ENCODE data around the gene PITPNM2. TPM values are rescaled to one million over a fixed set of nuclear protein-coding genes. Genes with fewer than 3 reads are reported as not detected.

PITPNM2 gene
- total RNA-seq, 2 donors from 2014 or later = 9.4 to 10.5 TPM

- no peak overlapping the region for H3K4me3 ChIP-seq
- peaks cover 21% of the 10 kb centered on the region for H3K36me3 ChIP-seq
- H3K27ac ChIP-seq = no peak overlapping the region
- H3K27me3 ChIP-seq = no peaks in the 10 kb centered on the region
- H3K9me3 ChIP-seq = no peaks in the 10 kb centered on the region
- TF ChIP-seq CTCF (IDR thresholded peaks at IDR 0.05) = no peak
- no peak for DNase-seq (ENCODE audit: low spot score)
- H3K4me1 ChIP-seq = no peaks in the 10 kb centered on the region
Observed at GRCh38 chr12:123160801-123161487, 10.1 kb upstream of the PITPNM2 start.

GRCh38 chr12:123153906-123154305 lies 3.0 kb upstream of the PITPNM2 start:
- TF ChIP-seq CTCF (IDR thresholded peaks at IDR 0.05) = no peak
- H3K36me3 ChIP-seq = no peaks in the 10 kb centered on the region
- no peak overlapping the region for H3K4me3 ChIP-seq
- H3K27ac ChIP-seq = no peak overlapping the region
- no peaks in the 10 kb centered on the region for H3K27me3 ChIP-seq
- H3K9me3 ChIP-seq = no peaks in the 10 kb centered on the region
- peaks cover 0 to 22% of the 10 kb centered on the region in 2 donors for H3K4me1 ChIP-seq
- DNase-seq (ENCODE audit: low spot score) = no peak

GRCh38 chr12:123152833-123153232 lies 1.9 kb upstream of the PITPNM2 start:
- Histone ChIP-seq H3K4me3 (no peak overlapping the region), H3K27ac (no peak overlapping the region), H3K4me1 (peaks cover 0 to 31% of the 10 kb centered on the region in 2 donors), H3K36me3 (no peaks in the 10 kb centered on the region), H3K9me3 (no peaks in the 10 kb centered on the region), H3K27me3 (no peaks in the 10 kb centered on the region)
- TF ChIP-seq CTCF (IDR thresholded peaks at IDR 0.05) = no peak
- no peak for DNase-seq (ENCODE audit: low spot score)

- Histone ChIP-seq H3K4me1 (peaks cover 0 to 31% of the 10 kb centered on the region in 2 donors), H3K9me3 (no peaks in the 10 kb centered on the region), H3K27ac (peak overlapping the region; percentile 73 to 83), H3K27me3 (no peaks in the 10 kb centered on the region), H3K36me3 (no peaks in the 10 kb centered on the region), H3K4me3 (peak overlapping the region; percentile 55 to 73)
- no peak for DNase-seq (ENCODE audit: low spot score)
- no peak for TF ChIP-seq CTCF (IDR thresholded peaks at IDR 0.05)
Observed at GRCh38 chr12:123151457-123152454, 866 bp upstream of the PITPNM2 start.

- H3K4me1 ChIP-seq = peaks cover 0 to 31% of the 10 kb centered on the region in 2 donors
- peak overlapping the region; percentile 48 to 73 for H3K4me3 ChIP-seq
- H3K36me3 ChIP-seq = no peaks in the 10 kb centered on the region
- H3K27ac ChIP-seq = peak overlapping the region; percentile 69 to 87
- DNase-seq (ENCODE audit: low spot score) = no peak
- TF ChIP-seq CTCF (IDR thresholded peaks at IDR 0.05) = no peak
- no peaks in the 10 kb centered on the region for H3K27me3 ChIP-seq
- no peaks in the 10 kb centered on the region for H3K9me3 ChIP-seq
Observed at GRCh38 chr12:123150275-123150743, 581 bp downstream of the PITPNM2 start.
